SKM-1 (cell line): ENCODE results near the gene VAMP1.
"Not testable (repeated sequence)": the region's sequence is repeated elsewhere in the genome, so short reads cannot be mapped to it uniquely, and the experiment has no call there.

Experiments used
- DNase-seq: peaks from one replicate; lab custom pipeline; 2025; ENCODE audit not compliant: unreplicated experiment; lab: John Stamatoyannopoulos, UW

Gene VAMP1

DNA sequence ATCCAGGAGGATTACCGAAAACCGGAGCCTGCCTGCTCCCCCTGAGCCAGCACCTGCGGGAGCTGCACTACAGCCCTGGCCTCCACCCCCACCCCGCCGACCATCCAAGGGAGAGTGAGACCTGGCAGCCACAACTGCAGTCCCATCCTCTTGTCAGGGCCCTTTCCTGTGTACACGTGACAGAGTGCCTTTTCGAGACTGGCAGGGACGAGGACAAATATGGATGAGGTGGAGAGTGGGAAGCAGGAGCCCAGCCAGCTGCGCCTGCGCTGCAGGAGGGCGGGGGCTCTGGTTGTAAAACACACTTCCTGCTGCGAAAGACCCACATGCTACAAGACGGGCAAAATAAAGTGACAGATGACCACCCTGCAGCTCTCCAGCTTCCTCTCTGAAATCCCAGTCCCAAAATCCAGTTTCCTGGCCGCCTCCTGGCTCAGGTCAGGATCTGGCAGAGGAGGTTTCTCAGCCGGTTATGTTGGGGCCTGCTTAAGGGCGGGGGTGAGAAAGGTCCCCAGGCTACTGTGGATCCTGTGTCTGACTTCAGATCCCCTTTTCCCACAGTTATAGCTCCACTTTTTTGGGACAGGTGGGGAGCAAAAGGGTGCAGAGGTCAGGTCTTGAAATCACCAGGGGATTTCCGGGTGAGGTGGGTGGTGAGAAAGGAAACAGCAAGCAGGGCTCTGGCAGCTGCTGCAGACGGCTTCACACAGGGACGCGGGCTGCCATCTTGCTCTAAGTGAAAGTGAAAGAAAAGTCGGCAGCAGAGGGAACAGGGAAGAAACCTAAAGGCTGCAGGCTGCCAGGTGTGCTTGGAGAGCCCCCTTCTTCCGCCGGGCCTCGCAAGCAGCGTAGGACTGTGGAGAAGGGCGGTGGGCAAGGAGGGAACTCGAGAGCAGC is 18.9 kb downstream of the VAMP1 start, which contains the start of gene TAPBPL:
TSS of gene TAPBPL (plus strand) at position 695 of the 897 bp plus-strand sequence. CDS start 207 bp downstream, outside the sequence.
- DNase-seq: peak; percentile 11

DNA sequence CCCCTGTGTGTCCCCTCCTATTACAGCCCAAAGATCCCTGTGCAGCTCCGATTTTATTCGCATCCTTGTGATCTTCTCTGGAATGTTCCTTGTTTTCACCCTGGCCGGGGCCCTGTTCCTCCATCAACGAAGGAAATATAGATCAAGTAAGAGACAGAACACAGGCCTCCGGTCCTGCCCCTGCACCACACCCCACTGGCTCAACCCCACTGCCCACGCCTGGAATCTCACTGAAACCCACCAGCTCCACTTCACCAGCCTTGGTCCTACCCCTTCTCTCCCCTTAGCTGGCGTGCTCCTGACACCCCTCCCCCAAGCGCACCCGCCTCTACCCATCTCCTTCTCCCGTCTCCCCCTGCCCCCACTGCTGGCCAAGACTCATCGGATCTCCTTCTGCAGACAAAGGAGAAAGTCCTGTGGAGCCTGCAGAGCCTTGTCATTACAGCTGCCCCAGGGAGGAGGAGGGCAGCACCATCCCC is 19.6 kb downstream of the VAMP1 start:
- no peak for DNase-seq

DNA sequence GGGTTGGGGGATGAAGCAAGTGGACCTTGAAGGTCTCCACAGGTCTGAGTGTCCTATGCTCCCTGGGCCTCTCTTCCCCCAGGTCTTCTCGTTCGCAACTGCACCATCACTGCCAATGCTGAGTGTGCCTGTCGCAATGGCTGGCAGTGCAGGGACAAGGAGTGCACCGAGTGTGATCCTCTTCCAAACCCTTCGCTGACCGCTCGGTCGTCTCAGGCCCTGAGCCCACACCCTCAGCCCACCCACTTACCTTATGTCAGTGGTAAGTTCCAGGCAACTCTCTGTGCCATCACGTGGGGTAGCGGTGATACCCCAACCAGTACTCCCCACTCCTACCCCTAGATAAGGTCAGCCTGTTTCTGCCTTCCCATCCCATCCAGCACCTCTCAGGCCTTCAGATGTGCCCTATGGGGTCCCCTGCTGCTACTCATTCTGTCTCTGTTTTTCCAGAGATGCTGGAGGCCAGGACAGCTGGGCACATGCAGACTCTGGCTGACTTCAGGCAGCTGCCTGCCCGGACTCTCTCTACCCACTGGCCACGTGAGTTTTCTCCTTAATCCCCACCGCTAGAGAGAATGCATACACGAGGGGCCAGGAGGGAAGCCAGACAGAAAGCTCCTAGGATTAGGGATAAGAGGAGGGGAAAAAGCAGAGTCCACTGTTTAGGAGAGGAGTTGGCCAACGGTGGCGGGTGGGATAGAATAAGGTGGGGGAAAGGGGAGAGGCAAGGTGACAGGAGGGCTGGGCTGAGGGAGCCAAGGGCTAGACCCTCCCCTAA is 20.2 kb downstream of the VAMP1 start:
- no peak for DNase-seq

DNA sequence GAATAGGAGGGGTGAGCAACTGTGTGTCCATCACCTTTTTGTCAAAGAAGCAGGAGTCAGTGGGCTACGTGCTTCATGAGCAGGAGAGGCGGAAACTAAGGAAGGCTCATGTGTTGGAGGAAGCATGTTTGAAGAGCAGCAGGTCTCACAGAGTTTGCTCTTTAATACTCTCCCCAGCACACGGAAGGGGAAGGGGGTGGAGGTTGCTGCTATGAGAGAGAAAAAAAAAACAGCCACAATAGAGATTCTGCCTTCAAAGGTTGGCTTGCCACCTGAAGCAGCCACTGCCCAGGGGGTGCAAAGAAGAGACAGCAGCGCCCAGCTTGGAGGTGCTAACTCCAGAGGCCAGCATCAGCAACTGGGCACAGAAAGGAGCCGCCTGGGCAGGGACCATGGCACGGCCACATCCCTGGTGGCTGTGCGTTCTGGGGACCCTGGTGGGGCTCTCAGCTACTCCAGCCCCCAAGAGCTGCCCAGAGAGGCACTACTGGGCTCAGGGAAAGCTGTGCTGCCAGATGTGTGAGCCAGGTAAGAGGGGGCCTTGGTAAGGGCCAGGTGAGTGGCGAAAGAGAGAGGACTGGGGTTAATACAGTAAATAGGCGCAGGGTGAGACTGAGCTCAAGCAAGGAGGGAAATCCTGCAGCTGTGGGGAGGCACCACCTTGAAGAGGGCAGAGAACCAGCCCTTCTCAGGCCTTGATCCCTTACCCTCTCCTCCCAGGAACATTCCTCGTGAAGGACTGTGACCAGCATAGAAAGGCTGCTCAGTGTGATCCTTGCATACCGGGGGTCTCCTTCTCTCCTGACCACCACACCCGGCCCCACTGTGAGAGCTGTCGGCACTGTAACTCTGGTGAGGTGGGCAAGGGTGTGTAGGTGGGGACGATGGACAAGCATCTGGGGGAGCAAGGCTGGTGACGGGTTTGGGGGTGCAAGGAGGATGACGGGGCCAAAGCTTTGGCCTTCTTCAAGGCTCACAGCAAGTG is 25.5 kb downstream of the VAMP1 start, which contains the start of gene CD27:
TSS of gene CD27 (plus strand) at position 252 of the 985 bp plus-strand sequence. CDS start at position 393, 141 bp downstream.
- no peak for DNase-seq

DNA sequence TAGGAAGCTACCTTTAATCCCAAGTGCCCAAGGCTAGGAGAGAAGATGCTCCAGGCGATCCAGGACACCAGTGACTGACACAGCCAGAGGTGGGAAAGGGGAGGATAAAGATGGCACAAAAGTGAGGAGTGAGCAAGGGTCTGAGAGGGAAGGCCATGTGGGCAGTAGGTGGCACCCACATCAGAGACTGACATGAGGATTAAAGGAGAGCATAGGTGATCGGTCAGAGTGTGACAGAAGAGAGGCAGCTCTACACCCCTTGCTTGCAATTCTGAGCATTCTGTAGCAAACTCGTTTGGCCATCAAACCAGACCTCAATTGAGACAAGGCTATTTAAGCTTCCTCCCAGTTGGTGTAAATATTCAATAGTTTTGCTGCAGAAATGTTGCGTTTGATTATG is 26.4 kb downstream of the VAMP1 start:
- no peak for DNase-seq

DNA sequence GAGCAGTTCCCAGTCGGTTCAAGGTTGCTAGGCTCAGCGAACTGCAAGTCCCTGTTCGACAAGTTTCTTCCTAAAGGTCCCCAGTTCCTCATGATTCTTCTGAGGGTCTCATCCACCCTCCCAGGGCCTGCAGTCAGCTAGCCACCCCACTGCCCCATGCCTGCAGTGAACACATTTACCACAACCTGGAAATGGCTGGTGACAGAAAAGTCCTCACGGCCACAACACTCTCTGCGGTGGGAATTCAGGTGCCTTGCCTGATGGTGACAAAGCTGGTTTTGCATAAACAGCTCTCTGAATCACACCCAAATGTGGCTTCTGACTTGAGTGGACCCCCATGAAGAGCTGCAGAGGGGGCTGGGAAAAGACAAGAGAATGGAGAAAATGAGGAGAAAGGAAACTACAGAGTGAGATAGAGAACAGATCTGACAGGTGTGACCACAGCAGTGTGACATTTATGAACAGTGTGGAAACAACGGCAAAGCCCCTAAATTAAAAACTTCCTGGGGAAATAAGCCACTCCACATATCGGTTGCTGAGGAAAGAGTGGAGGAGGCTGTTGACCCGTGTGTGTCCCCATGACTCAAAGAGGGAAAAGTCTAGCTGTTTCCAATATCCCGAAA is 27.0 kb downstream of the VAMP1 start:
- DNase-seq: no peak

DNA sequence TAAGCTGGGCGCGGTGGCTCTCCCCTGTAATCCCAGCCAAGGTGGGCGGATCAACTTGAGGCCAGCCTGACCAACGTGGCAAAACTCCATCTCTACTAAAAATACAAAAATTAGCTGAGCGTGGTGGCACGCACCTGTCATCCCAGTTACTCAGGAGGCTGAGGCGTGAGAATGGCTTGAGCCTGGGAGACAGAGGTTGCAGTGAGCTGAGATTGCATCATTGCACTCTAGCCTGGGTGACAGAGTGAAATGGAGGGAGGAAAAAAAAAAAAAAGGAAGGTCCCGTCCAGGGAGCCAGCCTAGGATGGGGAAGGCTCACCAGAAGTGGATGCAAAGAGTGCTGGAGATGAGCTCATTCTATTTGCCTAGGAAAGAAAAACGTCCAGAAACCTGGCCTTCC is 27.6 kb downstream of the VAMP1 start:
- DNase-seq: no peak

DNA sequence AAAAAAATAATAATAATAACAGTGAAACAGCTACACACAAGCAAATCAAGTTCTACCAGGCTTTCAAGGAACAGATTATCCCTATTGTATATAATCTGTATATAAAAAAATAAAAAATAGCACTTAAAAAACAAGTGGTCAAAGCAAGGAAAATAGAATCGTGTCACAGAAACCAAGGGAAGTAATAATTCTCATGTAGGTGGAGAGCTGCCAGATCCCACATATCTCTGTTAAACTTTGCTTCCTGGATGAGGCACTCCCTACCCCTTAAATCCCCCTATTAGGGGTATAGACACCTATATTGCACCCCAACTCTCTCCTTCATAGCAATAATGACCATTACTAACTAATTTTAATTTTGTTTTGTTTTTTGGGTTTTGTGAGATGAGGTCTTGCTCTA is 30.1 kb downstream of the VAMP1 start:
- DNase-seq: no peak

DNA sequence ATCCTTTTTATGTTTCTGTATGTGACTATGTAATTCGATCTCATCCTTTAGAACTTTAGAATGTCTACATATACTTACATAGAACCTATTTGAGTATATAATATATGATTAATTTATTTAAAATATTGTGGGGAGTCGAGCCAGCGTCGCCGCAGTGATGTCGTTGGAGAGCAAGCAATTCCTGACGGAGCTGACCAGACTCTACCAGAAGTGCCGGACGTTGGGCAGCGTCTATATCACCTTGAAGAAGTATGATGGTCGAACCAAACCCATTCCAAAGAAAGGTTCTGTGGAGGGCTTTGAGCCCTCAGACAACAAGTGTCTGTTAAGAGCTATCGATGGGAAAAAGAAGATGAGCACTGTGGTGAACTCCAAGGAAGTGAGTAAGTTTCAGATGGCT is 32.1 kb downstream of the VAMP1 start:
- DNase-seq: no peak

DNA sequence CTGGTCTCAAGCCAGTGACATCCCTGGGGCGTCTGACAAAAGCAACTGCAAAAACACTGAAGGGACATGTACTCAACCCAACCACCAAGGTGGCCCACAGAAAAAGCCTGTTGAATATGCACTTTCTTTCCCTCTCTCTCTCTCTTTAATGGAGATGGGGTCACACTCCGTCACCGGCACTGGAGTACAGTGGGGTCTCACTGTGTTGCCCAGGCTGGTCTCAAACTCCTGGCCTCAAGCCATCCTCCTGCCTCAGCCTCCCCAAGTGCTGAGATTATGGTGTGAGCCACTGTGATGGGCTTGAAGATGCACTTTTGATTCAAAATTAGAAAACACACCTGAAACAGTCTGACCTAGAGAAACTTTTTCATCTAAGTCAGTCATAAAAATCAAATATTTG is 32.9 kb downstream of the VAMP1 start:
- DNase-seq: no peak

DNA sequence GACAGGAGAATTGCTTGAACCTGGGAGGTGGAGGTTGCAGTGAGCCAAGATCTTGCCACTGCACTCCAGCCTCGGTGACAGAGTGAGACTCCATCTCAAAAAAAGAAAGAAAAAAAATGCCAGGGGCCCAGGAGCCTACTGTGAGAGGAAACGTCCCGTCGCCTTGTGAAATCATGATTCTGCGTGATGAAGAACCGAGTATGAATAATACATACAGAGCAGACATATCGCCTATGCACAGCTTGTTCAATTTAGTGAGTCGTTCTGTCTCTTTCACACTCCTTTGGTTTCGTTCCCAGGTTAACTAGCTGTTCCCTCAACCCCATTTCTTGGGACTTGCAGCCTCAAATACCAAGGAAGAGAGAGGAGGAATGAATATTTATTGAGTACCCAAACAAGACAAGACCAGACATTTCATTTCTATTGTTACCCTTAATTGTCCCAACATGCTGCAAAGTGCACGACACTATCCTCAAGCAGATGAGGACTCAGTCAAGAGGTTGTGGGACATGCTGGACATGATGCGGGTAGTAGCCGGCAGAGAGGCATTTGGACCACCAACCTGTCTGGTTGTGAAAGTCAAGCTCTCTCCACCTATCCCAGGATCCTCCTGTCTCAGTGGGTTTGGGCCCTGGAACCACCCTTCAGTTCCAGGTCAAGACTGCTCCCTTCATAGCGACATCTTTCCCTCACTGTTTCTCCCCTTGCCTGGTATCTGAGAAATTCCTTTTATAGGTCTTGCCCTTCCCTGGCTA is 34.3 kb downstream of the VAMP1 start:
- DNase-seq: no peak

DNA sequence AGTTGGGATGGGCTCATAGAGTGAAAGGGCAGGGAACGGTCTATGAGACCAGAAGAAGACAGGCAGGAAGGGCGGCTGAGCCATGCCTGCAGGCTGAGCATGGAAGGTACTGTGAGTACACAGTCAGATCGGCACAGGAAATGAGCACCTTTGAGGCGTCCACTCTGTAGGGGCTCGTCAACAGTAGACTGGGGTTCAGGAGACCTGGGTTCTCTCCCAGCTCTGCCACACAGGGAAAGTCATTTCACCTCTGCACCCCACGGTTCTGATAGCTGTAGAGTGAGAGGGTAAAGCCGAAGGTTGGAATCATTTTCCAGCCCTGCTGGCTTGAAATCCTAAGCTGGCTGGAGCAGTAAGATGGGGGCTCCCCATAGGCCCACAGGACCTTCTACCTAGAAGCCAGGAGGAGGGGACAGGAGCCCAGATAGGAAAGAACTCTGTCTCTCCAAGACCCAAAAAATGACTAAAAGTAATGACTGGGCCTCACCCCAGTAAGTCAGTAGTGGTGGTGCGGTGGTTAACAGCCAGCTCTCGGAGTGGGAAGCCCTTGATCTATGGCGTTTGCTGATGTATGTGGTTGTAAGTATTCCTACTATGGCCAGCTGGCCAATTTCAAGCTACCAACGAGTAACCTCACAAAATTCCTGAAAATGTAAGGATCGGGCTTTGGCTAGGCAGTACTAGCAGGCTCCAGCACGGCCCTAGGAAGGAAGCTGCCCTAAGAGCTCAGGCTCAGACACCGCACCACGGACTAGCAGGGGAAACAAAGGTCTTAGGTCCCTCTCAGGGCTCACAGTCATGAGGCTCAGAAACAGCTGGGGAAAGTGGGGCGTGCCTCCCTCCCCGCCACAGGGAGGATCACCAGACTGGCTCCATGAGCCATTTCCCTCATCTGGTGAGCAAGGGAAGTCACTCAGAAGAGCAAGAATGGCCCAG is 36.0 kb downstream of the VAMP1 start:
- DNase-seq: no peak

DNA sequence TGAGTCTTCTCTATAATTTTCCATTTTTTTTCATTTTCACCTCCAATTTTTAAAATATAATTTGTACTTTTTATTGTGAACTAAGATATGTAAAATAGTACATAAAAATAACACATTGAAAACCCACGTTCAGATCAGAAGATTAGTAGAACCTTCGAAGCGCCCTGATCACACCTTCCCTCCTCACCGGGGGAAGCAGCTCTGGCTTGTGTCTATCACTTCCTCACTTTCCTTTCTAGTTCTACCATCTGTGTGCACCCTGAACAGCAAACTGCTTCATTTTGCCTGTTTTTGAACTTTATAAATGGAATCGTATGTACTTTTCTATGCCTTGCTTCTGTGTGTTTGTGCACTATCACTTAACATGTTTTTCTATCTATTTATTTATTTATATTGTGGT is 37.5 kb downstream of the VAMP1 start:
- DNase-seq: no peak

DNA sequence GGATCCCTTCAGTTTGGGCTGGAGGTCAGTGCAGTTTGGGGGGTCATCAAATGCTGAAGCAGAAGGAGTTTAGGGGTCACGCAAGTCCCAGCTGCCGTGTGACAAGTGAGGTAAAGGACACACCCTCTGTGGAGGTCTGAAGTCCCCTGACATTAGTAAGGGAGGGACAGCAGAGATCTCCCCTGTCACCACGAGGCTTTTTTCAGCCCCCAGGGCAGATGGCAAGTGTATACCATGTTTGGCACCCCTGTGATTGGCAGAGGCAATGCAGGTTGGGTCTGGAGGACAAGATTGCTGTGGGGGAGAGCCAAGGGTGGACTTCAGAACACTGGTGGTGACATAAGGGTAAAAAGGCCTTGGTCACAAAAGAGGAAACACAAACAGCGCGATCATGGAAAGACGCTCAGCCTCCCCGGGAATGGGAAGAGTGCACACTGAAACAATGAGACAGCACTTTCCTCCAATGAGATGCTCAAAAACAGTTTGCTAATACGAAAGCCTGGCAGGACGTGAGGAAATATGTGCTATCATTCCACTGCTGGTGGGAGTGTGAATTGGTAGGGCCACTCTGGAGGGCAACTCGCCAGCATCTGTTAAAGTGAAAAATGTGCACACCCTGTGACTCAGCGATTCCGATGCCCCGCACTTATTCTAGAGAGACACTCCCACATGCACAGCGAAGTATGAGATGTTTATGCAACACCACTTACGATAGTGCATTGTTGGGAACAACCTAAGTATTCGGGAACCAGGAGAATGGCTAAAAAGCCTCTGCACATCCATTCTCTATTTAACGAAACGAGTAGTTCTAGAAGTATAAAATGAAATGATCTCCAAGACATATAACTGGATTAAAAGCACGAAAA is 40.1 kb downstream of the VAMP1 start:
- no peak for DNase-seq

DNA sequence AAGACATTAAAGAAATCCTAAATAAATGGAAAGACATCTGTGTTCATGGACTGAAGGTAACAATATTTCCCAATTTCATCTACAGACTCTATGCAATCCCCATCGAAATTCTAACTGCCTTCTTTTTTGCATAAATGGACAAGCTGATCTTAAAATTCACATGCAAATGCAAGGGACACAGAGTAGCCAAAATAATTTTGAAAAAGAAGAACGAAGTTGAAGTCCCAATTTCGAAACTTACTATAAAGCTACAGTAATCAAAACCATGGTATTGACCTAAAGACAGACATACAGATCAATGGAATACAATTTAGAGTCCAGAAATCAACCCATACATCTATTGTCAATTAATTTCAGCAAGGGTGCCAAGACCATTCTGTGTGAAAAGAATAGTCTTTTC is 42.2 kb downstream of the VAMP1 start:
- no peak for DNase-seq

DNA sequence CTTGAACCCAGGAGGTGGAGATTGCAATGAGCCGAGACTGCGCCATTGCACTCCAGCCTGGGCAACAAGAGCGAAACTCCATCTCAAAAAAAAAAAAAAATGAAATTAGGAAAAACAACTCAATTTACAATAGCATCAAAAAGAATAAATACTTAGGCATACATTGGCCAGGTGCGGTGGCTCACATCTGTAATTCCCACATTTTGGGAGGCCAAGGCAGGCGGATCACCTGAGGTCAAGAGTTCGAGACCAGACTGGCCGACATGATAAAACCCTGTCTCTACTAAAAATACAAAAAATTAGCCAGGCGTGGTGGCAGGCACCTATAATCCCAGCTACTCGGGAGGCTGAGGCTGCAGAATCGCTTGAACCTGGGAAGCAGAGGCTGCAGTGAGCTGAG is 42.7 kb downstream of the VAMP1 start:
- DNase-seq: not testable (repeated sequence)

DNA sequence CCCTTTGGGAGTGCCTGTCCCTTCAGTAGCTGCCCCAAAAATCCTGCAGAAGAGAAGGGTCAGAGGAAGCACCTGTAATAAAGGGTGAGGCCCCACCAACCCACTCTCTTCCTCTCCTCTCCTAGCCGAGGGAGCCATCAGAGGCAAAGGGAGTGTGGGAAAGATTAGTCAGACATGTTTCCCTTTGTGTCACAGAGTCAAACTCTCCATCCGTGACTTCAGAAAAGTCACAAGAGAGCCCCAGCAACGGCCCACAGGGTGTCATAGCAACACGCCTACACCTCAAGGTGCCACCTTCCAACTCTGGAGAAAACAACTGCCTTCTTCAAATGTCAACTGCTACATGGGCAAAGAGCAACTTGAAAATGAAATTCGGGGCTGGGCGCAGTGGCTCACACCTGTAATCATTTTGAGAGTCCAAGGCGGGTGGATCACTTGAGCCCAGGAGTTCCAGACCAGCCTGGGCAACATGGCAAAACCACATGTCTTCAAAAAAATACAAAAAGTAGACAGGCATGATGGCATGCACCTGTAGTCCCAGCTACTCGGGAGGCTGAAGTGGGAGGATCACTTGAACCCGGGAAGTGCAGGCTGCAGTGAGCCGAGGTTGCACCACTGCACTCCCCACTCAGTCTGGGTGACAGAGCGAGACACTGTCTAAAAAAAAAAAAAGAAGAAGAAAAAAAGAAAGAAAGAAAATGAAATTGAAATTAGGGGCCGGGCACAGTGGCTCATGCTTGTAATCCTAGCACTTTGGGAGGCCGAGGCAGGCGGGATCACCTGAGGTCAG is 43.4 kb downstream of the VAMP1 start:
- DNase-seq: no peak
